HL-60 (cell line): ENCODE data around the gene PINK1.

Experiments used
- DNase-seq, 2 experiments: peaks; one replicate each; pipeline ENCODE4 v3.0.0-alpha.2; 2010 to 2020; ENCODE audit warnings: low read depth in 1 of 2, low spot score in 1 of 2
- H3K27ac ChIP-seq: fragments of 250-450 bp; sonication (Bioruptor Pico); replicated peaks from 2 replicates; pipeline ENCODE4 v1.5.1; 2020; ENCODE audit warnings: mild to moderate bottlenecking, moderate library complexity
- H3K27me3 ChIP-seq: fragments of 250-450 bp; sonication (Bioruptor Pico); 2 replicates; pipeline ENCODE4 v1.5.1; 2021; ENCODE audit warnings: mild to moderate bottlenecking, moderate library complexity; ENCODE audit not compliant: insufficient read depth, poor library complexity, severe bottlenecking
- H3K4me3 ChIP-seq: replicated peaks from 2 replicates; pipeline ENCODE4 v1.5.1; 2011; ENCODE audit warnings: mild to moderate bottlenecking, control low read depth, low read length; ENCODE audit not compliant: insufficient read depth
- GABPA ChIP-seq: IDR thresholded peaks from 2 replicates; pipeline ENCODE4 v1.6.1; 2012; ENCODE audit warnings: low read depth
- POLR2AphosphoS5 ChIP-seq: IDR thresholded peaks from 2 replicates; pipeline ENCODE4 v1.6.1; 2012; ENCODE audit warnings: low read depth
- SPI1 ChIP-seq: IDR thresholded peaks from 2 replicates; pipeline ENCODE4 v1.6.1; 2012; ENCODE audit warnings: low read depth, mild to moderate bottlenecking, borderline replicate concordance
- TF ChIP-seq, protein P1 (sequence below): IDR thresholded peaks from one replicate; pipeline ENCODE4 v1.5.1; 2011; ENCODE audit warnings: low read length, control low read depth, inconsistent platforms; ENCODE audit not compliant: insufficient read depth
- TF ChIP-seq, protein P2 (sequence below): IDR thresholded peaks from 2 replicates; pipeline ENCODE4 v1.6.1; 2012; ENCODE audit warnings: low read depth; ENCODE audit not compliant: insufficient replicate concordance

Gene PINK1

DNA sequence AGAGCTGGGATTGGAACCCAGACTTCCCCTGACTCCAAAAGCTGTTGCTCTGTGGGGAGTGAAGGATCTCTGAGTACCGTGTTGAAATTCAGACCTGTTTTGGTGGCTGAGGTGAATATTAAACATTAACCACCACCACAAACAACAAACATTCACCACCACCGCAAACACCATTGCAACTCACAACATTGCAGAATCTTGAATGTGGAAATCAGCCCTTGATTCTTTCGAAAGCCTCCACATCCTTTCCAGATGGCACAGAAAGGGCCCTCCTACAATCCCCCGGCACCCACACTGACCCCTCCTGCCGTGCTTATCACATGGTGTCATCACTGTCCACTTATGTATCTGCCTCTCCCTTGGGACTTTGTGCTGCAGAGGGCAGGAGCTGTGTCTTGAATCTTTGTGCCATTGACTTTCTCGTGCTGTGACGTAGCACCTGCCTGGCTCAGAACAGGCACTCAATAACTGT, 42.9 kb upstream of the PINK1 start:
- no peak for TF ChIP-seq SPI1
- TF ChIP-seq, protein P1, sequence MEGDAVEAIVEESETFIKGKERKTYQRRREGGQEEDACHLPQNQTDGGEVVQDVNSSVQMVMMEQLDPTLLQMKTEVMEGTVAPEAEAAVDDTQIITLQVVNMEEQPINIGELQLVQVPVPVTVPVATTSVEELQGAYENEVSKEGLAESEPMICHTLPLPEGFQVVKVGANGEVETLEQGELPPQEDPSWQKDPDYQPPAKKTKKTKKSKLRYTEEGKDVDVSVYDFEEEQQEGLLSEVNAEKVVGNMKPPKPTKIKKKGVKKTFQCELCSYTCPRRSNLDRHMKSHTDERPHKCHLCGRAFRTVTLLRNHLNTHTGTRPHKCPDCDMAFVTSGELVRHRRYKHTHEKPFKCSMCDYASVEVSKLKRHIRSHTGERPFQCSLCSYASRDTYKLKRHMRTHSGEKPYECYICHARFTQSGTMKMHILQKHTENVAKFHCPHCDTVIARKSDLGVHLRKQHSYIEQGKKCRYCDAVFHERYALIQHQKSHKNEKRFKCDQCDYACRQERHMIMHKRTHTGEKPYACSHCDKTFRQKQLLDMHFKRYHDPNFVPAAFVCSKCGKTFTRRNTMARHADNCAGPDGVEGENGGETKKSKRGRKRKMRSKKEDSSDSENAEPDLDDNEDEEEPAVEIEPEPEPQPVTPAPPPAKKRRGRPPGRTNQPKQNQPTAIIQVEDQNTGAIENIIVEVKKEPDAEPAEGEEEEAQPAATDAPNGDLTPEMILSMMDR = no peak
- peak; percentile 69 for TF ChIP-seq GABPA
- peak; percentile 100 for TF ChIP-seq POLR2AphosphoS5
- TF ChIP-seq, protein P2, sequence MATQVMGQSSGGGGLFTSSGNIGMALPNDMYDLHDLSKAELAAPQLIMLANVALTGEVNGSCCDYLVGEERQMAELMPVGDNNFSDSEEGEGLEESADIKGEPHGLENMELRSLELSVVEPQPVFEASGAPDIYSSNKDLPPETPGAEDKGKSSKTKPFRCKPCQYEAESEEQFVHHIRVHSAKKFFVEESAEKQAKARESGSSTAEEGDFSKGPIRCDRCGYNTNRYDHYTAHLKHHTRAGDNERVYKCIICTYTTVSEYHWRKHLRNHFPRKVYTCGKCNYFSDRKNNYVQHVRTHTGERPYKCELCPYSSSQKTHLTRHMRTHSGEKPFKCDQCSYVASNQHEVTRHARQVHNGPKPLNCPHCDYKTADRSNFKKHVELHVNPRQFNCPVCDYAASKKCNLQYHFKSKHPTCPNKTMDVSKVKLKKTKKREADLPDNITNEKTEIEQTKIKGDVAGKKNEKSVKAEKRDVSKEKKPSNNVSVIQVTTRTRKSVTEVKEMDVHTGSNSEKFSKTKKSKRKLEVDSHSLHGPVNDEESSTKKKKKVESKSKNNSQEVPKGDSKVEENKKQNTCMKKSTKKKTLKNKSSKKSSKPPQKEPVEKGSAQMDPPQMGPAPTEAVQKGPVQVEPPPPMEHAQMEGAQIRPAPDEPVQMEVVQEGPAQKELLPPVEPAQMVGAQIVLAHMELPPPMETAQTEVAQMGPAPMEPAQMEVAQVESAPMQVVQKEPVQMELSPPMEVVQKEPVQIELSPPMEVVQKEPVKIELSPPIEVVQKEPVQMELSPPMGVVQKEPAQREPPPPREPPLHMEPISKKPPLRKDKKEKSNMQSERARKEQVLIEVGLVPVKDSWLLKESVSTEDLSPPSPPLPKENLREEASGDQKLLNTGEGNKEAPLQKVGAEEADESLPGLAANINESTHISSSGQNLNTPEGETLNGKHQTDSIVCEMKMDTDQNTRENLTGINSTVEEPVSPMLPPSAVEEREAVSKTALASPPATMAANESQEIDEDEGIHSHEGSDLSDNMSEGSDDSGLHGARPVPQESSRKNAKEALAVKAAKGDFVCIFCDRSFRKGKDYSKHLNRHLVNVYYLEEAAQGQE = peak; percentile 70
- H3K27me3 ChIP-seq = no peaks in the 10 kb centered on the region
- H3K4me3 ChIP-seq = peak overlapping the region; percentile 40
- peak overlapping the region; percentile 70 for H3K27ac ChIP-seq
- DNase-seq = peak; percentile 97 to 98

DNA sequence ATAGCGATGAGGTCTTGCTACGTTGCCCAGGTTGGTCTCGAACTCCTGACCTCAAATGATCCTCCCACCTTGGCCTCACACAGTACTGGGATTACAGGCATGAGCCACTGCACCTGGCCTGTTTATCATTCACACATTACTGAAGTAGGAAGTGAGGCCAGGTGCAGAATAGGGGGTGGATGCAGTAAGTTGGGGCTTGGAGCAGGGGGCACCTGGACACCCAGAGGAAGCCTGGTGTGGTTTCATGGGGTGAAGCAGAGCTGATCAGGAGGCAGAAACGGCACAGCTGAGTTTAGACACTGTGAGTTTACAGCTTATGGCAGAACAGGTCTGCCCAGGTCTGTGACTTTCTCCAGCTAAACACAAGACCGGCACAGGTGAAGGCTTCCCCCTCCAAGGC, 39.5 kb upstream of the PINK1 start:
- H3K4me3 ChIP-seq = no peak overlapping the region
- H3K27me3 ChIP-seq = no peaks in the 10 kb centered on the region
- no peak for DNase-seq
- no peak overlapping the region for H3K27ac ChIP-seq
- TF ChIP-seq POLR2AphosphoS5 (0 out of 2 replicates have a peak, but pooled peaks have one; percentile 42), GABPA (no peak), SPI1 (no peak)
- TF ChIP-seq, protein P2 = no peak
- TF ChIP-seq, protein P1 = no peak

DNA sequence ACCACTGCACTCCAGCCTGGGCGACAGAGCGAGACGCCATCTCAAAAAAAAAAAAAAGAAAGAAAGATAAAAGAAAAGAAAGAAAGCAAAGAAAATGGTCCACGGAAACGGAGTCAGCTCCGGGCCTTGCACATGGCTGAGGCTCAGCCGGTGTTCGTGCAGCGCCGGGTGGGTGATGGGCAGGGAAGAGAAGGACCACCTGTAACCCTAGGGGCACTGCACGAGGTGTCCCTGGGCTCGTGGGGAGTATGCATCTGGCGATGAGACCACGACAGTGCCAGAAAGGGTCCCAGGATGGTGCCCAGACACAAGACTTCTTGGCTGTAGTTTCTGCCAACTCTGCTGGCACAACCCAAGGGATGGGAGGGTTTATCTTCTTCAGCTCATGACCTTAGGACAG, 38.5 kb upstream of the PINK1 start:
- Histone ChIP-seq H3K27ac (no peak overlapping the region), H3K27me3 (no peaks in the 10 kb centered on the region), H3K4me3 (no peak overlapping the region)
- no peak for DNase-seq
- TF ChIP-seq, protein P2 = no peak
- TF ChIP-seq GABPA (no peak), SPI1 (no peak), POLR2AphosphoS5 (no peak)
- TF ChIP-seq, protein P1 = no peak
